Activated CD4-positive, CD25-positive, alpha-beta regulatory T cell treated with anti-CD3 and anti-CD28 coated beads, Interleukin-2, amount 50 U/mL, for 24 hours (primary cell): ENCODE data around the gene PEX11B.
"Not testable (repeated sequence)": the region's sequence is repeated elsewhere in the genome, so short reads cannot be mapped to it uniquely, and the experiment has no call there.

Source experiments
- ATAC-seq, 2 donors: fragments of 150-1000 bp; cut with Tn5 transposase; one replicate each; pipeline ENCODE4 v1.10.0; 2021; ENCODE audit warnings: mild to moderate bottlenecking in 1 of 2, moderate library complexity in 1 of 2

Gene PEX11B

DNA sequence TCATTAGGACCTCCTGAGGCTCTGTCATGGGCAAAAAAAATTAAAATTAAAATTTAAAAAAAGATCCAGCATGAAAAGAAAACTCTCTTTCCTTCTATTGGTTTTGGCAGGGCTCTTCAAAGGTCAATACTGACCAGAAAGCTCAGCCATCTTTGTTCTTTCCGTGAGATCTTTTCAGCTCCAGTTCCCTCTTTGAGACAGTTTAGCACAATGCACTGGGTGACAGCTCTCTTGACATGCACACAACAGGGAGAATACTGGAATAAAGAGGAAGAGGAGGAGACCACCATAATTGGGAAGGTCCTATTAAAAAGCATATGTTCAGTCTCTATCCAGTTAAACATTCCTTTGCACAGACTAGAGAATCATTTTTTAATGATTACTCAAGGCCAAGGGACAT lies 33.0 kb upstream of the PEX11B start:
- no peak for ATAC-seq

- ATAC-seq, result no peak
These were observed 30.7 kb upstream of the PEX11B start for GRCh38 chr1:145949219-145949618.

DNA sequence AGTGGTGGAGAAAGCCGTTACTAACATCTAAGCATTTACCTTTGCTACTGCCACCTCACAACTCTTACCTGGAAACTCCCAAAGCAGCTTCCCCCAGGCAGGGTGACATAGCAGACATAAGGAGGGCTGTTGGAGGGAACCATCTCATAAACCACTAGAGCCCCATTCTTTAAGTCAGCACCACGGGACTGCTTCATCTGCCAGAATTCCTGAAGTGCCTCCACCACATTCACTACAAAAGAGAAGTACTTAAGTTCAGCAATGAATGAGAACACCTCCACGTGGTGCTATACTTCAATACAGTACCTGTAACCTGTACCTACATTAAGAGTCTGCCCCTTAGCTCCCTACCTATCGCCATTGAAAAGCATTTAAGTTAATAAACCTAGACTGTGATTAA lies 29.0 kb upstream of the PEX11B start:
- ATAC-seq, result no peak

DNA sequence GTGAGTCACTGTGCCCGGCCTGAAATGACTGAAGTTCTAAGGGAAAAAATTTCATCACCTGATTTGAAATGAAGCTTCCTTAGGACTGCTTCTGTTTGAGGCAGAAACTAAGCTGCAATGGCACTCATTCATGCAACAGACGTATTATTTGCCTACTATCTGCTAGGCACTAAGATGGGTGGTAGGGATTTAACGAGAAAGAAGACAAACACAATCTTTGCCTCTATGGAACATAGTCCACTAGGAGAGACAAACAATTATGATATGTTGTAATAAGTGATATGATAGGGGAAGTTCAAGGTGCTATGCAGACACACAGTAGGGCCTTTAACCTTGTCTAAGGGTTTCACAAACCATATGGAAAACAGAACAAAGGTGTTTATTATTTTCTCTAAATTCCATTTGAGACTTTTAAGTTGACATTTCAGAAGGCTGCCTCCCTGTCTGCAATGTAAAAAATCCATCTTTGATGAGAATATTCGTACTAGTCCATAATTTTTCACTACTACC lies 28.0 kb upstream of the PEX11B start:
- ATAC-seq, result no peak

GRCh38 chr1:145944532-145944931 lies 26.0 kb upstream of the PEX11B start:
- no peak for ATAC-seq

DNA sequence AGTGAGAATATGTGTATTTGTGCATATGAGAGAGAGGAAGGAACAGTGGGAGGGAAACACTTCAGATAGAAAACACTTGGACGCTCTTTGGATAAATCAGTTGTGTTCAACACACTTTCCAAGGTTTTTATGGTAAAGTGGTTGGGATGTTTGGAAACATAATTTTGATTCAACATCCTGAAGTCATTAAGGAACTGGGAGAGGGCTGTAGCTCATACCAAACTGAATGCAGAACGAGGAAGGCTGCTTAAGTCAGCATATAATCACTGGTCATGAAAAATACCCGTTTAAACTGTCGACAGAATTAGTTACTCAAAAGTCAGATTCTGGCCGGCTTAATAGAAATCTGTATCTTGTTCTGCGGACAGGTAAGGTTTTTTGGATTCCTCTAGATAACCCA lies 24.4 kb upstream of the PEX11B start:
- no peak for ATAC-seq

GRCh38 chr1:145942405-145942804 lies 23.9 kb upstream of the PEX11B start:
- no peak for ATAC-seq

DNA sequence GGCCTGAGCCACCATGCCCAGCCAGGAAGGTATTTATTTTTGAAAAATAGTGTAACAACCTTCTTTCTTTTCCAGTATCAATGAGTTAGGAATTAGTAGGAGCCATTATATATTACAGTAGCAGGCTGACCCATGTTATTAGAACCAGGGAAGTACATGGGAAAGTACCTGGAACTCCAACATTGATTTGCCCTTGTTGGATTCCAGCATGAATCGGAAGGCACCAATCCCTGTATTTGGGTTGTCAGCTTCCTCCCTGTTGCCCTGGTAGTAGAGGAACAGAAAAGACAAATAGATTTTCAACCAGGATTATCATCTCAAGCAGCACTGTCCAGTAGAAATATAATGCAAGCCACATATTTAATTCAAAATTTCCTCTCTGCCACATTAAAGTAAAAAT lies 18.9 kb upstream of the PEX11B start:
- no peak for ATAC-seq

- ATAC-seq, result no peak
These were observed 17.7 kb upstream of the PEX11B start for GRCh38 chr1:145936247-145936646.

GRCh38 chr1:145935708-145936107 lies 17.2 kb upstream of the PEX11B start:
- no peak for ATAC-seq

DNA sequence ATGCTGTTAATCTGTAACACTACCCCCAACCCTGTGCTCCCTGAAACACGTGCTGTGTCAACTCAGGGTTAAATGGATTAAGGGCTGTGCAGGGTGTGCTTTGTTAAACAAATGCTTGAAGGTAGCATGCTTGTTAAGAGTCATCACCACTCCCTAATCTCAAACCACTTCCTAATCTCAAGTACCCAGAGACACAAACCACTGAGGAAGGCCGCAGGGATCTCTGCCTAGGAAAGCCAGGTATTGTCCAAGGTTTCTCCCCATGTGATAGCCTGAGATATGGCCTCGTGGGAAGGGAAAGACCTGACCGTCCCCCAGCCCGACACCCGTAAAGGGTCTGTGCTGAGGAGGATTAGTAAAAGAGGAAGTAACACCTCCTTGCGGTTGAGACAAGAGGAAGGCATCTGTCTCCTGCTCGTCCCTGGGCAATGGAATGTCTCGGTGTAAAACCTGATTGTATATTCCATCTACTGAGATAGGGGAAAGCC lies 14.0 kb upstream of the PEX11B start:
- ATAC-seq, result not testable (repeated sequence)

GRCh38 chr1:145927916-145928643 lies 9.6 kb upstream of the PEX11B start:
- no peak for ATAC-seq

DNA sequence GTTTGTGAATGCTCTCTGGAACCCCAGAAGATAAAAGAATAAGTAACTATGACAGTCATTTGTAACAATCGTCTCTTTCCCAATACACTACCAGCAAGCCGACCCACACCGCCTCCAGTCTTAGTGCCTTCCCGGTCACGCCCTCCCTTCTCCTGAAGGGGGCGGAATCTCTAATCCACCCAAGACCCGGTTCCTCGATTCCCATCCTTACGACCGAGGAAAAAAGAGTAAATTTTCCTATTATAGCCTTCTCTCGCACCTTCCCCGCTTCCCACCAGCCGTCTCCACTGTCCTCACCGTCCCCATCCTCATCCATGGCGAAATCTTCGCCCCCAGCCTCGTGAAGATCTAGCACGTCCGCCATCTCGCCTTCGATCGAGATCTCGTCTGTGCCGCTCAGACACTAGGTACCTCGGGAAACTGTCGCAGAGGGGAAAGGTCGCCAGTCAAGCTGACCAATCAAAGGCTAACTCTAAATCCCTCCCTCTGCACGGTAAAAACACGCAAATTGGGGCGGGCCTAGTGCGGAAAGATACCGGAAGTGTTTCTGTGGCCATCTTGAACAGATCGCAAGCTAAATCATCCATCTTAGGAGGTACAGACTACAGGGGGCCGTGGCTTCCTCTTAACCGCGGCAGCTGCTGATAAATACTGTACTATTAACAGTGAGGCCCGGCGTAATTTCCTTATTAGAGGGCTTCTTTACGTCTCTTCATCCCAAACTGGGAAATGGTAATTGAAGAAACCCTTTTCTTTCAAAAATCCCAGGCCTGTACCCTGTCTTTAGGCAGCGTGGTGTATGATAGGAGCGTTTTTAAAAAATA lies 8.8 kb upstream of the PEX11B start, which contains the start of gene RBM8A:
RBM8A (minus strand) TSS at position 422 of the 824 bp plus-strand sequence; CDS start at position 364, 58 bp downstream.
- peak; percentile 92 to 93 for ATAC-seq

- peak; percentile 67 to 69 for ATAC-seq
These were observed 8.2 kb upstream of the PEX11B start for GRCh38 chr1:145926686-145927062.

GRCh38 chr1:145922266-145922665 lies 3.7 kb upstream of the PEX11B start:
- no peak for ATAC-seq

DNA sequence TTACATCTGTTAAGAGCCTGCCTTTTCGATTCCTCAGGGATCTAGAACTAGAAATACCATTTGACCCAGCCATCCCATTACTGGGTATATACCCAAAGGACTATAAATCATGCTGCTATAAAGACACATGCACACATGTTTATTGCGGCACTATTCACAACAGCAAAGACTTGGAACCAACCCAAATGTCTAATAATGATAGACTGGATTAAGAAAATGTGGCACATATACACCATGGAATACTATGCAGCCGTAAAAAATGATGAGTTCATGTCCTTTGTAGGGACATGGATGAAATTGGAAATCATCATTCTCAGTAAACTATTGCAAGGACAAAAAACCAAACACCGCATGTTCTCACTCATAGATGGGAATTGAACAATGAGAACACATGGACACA lies 1.8 kb upstream of the PEX11B start:
- not testable (repeated sequence) for ATAC-seq

- peak; percentile 9 to 13 for ATAC-seq
These were observed 749 bp upstream of the PEX11B start for GRCh38 chr1:145918992-145919939.

DNA sequence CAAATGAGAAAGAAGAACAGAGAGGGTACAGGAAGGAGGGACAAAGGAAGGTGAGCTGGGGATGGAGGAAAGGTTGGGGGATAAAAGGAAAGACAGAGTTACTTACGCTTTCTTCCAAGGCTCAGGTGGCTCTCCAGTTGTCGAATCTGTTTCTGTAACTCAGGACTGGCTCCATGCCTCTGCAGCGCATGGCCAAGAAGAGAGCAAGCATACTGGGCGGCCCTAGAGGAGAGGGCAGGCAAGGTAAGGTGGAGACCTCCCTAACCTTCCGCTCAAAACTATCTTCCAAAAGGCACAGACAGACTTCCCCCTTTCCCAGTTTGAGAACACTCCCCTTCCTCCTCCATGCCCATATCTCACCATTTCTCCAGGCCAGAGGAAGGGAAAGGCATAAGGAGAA lies 922 bp downstream of the PEX11B start:
- ATAC-seq, result no peak

DNA sequence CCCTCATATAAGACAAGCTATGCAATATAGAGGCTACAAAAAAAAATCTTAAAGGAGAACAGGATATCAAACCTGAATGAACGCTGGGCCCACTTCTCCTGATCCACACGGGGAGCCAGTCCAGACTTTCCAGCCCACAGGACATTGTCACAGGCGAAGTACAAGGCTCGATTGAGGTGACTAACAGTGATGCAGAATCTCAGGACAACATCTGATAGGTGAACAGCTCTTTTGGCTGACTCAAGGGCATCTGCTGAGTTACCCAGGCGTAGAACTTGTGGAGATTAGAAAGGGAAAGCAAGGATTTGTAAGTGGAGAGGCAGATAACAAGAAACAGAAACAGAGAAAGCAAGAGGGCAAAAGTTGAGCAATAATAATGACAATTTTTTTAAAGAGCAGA lies 1.8 kb downstream of the PEX11B start:
- no peak for ATAC-seq

DNA sequence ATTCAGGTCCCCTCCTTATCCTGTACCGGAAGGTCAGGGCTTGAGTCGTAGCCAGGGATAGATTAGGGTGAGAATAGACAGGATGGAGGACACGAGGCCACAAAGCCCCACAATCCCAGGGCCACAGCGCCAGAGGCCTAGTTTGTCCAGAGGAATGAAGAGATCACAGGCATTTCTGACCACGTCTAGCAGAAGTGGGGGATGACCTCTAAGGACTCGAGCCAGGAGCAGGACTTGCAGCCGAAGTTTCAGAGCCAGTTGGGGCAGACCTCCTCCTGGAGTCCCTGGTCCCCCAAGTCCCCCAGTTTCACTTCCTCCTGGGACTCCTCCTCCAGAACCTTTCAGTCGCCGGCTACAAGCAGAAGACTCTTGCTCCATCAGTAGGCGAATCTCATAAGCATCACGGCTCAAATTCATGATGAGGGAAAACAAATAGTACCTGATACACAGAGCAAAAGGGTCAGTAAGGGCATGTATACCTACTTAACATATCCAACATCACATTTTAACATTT lies 6.3 kb downstream of the PEX11B start:
- no peak for ATAC-seq

GRCh38 chr1:145908653-145909052 lies 9.9 kb downstream of the PEX11B start:
- no peak for ATAC-seq
